PC-9 (cell line): ENCODE results near the gene C22orf39. TPM values are rescaled to one million over a fixed set of nuclear protein-coding genes. Genes with fewer than 3 reads are reported as not detected.

Source experiments
- BruUV-seq: library from RNA; stranded (reverse); fragments of 400-500 nt; replicated peaks from 2 replicates; lab custom pipeline; 2021; lab: Mats Ljungman, UMichigan
- CTCF ChIA-PET: fragments of 300-600 bp; sonication (Branson Sonifier 250); formaldehyde crosslinking; loops from one replicate; lab custom pipeline; 2022; ENCODE audit warnings: antibody characterized with exemption; lab: Charles Lee
- POLR2A ChIA-PET: fragments of 300-600 bp; sonication (Branson Sonifier 250); formaldehyde crosslinking; loops from one replicate; lab custom pipeline; 2022; ENCODE audit warnings: antibody characterized with exemption; ENCODE audit not compliant: unreplicated experiment; lab: Charles Lee
- DNase-seq, 2 experiments: peaks; one replicate each; pipeline versions ENCODE4 v3.0.0 to v3.0.0-alpha.2; 2015 to 2022; ENCODE audit warnings: mixed read lengths in 1 of 2
- H2AFZ ChIP-seq: fragments of 200-600 bp; sonication (generic); 2 replicates; pipeline ENCODE4 v1.8.1; 2017; ENCODE audit warnings: antibody characterized with exemption
- H3F3A ChIP-seq: fragments of 200-600 bp; sonication (generic); 2 replicates; pipeline ENCODE4 v1.8.1; 2017; ENCODE audit warnings: antibody characterized with exemption, mild to moderate bottlenecking, low read depth; ENCODE audit not compliant: insufficient read depth
- H3K27ac ChIP-seq: fragments of 200-600 bp; sonication (generic); 2 replicates; pipeline ENCODE4 v1.6.1; 2016; ENCODE audit warnings: mixed run types
- H3K27me3 ChIP-seq: fragments of 200-600 bp; sonication (generic); 2 replicates; pipeline ENCODE4 v1.6.1; 2016; ENCODE audit warnings: low read depth, mixed run types; ENCODE audit not compliant: insufficient read depth
- H3K36me3 ChIP-seq: fragments of 200-600 bp; sonication (generic); 2 replicates; pipeline ENCODE4 v1.6.1; 2016; ENCODE audit warnings: low read depth, mixed run types
- H3K4me1 ChIP-seq: fragments of 200-600 bp; sonication (generic); replicated peaks from 2 replicates; pipeline ENCODE4 v1.6.1; 2016; ENCODE audit warnings: mixed run types; ENCODE audit not compliant: insufficient read depth
- H3K4me2 ChIP-seq: fragments of 200-600 bp; sonication (generic); 2 replicates; pipeline ENCODE4 v1.6.1; 2017; ENCODE audit warnings: mixed run types
- H3K4me3 ChIP-seq: fragments of 200-600 bp; sonication (generic); 2 replicates; pipeline ENCODE4 v1.6.1; 2016; ENCODE audit warnings: mixed run types
- H3K79me2 ChIP-seq: fragments of 200-600 bp; sonication (generic); 2 replicates; pipeline ENCODE4 v1.6.1; 2017; ENCODE audit warnings: low read depth, mixed run types
- H3K9me2 ChIP-seq: fragments of 200-600 bp; sonication (generic); 2 replicates; pipeline ENCODE4 v1.8.1; 2017; ENCODE audit warnings: mild to moderate bottlenecking; ENCODE audit not compliant: insufficient read depth
- H3K9me3 ChIP-seq: fragments of 200-600 bp; sonication (generic); 2 replicates; pipeline ENCODE4 v1.8.1; 2016; ENCODE audit warnings: low read depth; ENCODE audit not compliant: insufficient read depth
- H4K20me1 ChIP-seq: fragments of 200-600 bp; sonication (generic); 2 replicates; pipeline ENCODE4 v1.8.1; 2017; ENCODE audit not compliant: insufficient read depth
- CTCF ChIP-seq: fragments of 200-600 bp; sonication (generic); conservative IDR thresholded peaks from 2 replicates; pipeline ENCODE4 v1.6.1; 2017; ENCODE audit warnings: mixed run types, antibody characterized with exemption, mild to moderate bottlenecking, moderate library complexity
- EZH2 ChIP-seq: fragments of 200-600 bp; sonication (generic); IDR thresholded peaks from 2 replicates; pipeline ENCODE4 v1.8.0; 2017; ENCODE audit warnings: antibody characterized with exemption, low read depth
- intact Hi-C: fragments of 100-400 bp; cut with micrococcal nuclease; formaldehyde crosslinking; loops from one replicate; pipeline ENCODE4 v1.10.0; 2022; ENCODE audit not compliant: unreplicated experiment
- total RNA-seq: library from RNA; stranded (reverse); gene quantifications from 2 replicates; pipeline ENCODE4 v1.2.3, GENCODE V29; 2021

Gene C22orf39
- total RNA-seq, 1 experiment from 2014 or later = 12.3 TPM

- no peaks in the 10 kb centered on the region for H3F3A ChIP-seq
- peaks cover 51% of the 10 kb centered on the region for H3K79me2 ChIP-seq
- intact Hi-C loops = no loop called here
- no peaks in the 10 kb centered on the region for H3K9me3 ChIP-seq
- ChIA-PET POLR2A (no interaction called here), CTCF (no interaction called here)
- no peaks in the 10 kb centered on the region for H3K36me3 ChIP-seq
- H3K4me3 ChIP-seq = no peak overlapping the region
- H3K4me1 ChIP-seq = no peaks in the 10 kb centered on the region
- no peak overlapping the region for H3K27ac ChIP-seq
- H2AFZ ChIP-seq = no peak overlapping the region
- TF ChIP-seq CTCF (no peak), EZH2 (no peak)
- BruUV-seq = no TSS peak
- H3K27me3 ChIP-seq = no peaks in the 10 kb centered on the region
- no peaks in the 10 kb centered on the region; the same call in 1 of the 2 replicates for H4K20me1 ChIP-seq
- no peaks in the 10 kb centered on the region for H3K9me2 ChIP-seq
- no peak for DNase-seq
- no peak overlapping the region for H3K4me2 ChIP-seq
Observed at GRCh38 chr22:19419464-19420178, 27.9 kb downstream of the C22orf39 start.

GRCh38 chr22:19419086-19419463 is 28.4 kb downstream of the C22orf39 start:
- intact Hi-C loops = no loop called here
- BruUV-seq = no TSS peak
- H3K4me1 ChIP-seq = no peaks in the 10 kb centered on the region

GRCh38 chr22:19412923-19413322 is 34.6 kb downstream of the C22orf39 start:
- no peaks in the 10 kb centered on the region for H3K27me3 ChIP-seq
- H3F3A ChIP-seq = no peaks in the 10 kb centered on the region
- no peaks in the 10 kb centered on the region for H3K4me1 ChIP-seq
- no peaks in the 10 kb centered on the region for H3K9me2 ChIP-seq
- intact Hi-C loops = no loop called here
- H2AFZ ChIP-seq = no peak overlapping the region
- H3K27ac ChIP-seq = no peak overlapping the region
- H3K36me3 ChIP-seq = no peaks in the 10 kb centered on the region
- no peak overlapping the region for H3K4me3 ChIP-seq
- BruUV-seq = no TSS peak
- POLR2A ChIA-PET = no interaction called here
- DNase-seq = no peak
- no peak overlapping the region for H3K4me2 ChIP-seq
- CTCF ChIA-PET = no interaction called here
- no peak for TF ChIP-seq CTCF
- no peak for TF ChIP-seq EZH2
- H4K20me1 ChIP-seq = peaks cover 3% of the 10 kb centered on the region
- no peaks in the 10 kb centered on the region for H3K9me3 ChIP-seq
- peaks cover 25% of the 10 kb centered on the region for H3K79me2 ChIP-seq

More at GRCh38 chr22:19419086-19419463, 28.4 kb downstream of the C22orf39 start:
- H3F3A ChIP-seq = no peaks in the 10 kb centered on the region
- DNase-seq = no peak
- no peak overlapping the region for H3K4me2 ChIP-seq
- no peaks in the 10 kb centered on the region for H3K36me3 ChIP-seq
- peaks cover 47% of the 10 kb centered on the region for H3K79me2 ChIP-seq
- H3K9me3 ChIP-seq = no peaks in the 10 kb centered on the region
- peaks cover 1% of the 10 kb centered on the region for H4K20me1 ChIP-seq
- no peaks in the 10 kb centered on the region for H3K9me2 ChIP-seq
- POLR2A ChIA-PET = no interaction called here
- H2AFZ ChIP-seq = no peak overlapping the region
- H3K27me3 ChIP-seq = no peaks in the 10 kb centered on the region
- CTCF ChIA-PET = no interaction called here
- no peak for TF ChIP-seq EZH2
- no peak for TF ChIP-seq CTCF
- H3K27ac ChIP-seq = no peak overlapping the region
- no peak overlapping the region for H3K4me3 ChIP-seq
